Endothelial cell (in vitro differentiated cells): ENCODE results near the gene COG5. TPM values are rescaled to one million over a fixed set of nuclear protein-coding genes. Genes with fewer than 3 reads are reported as not detected.

Experiments
- DNase-seq: peaks from one replicate; pipeline ENCODE4 v3.0.0; 2021; ENCODE audit warnings: low spot score
- H3K27ac Mint-ChIP-seq: one replicate; pipeline ENCODE4 v1.8.0; 2021; ENCODE audit warnings: mixed read lengths, inconsistent platforms; ENCODE audit not compliant: unreplicated experiment
- H3K27me3 Mint-ChIP-seq: one replicate; pipeline ENCODE4 v1.8.0; 2021; ENCODE audit warnings: mild to moderate bottlenecking, moderate library complexity, mixed read lengths, inconsistent platforms; ENCODE audit not compliant: unreplicated experiment
- H3K36me3 Mint-ChIP-seq: one replicate; pipeline ENCODE4 v1.8.0; 2021; ENCODE audit warnings: mild to moderate bottlenecking, low read depth, mixed read lengths, inconsistent platforms; ENCODE audit not compliant: unreplicated experiment
- H3K4me1 Mint-ChIP-seq: one replicate; pipeline ENCODE4 v1.8.0; 2021; ENCODE audit warnings: mild to moderate bottlenecking, mixed read lengths, inconsistent platforms; ENCODE audit not compliant: unreplicated experiment
- H3K4me3 Mint-ChIP-seq: one replicate; pipeline ENCODE4 v1.8.0; 2021; ENCODE audit warnings: mild to moderate bottlenecking, mixed read lengths, inconsistent platforms; ENCODE audit not compliant: unreplicated experiment
- H3K9me3 Mint-ChIP-seq: one replicate; pipeline ENCODE4 v1.8.0; 2021; ENCODE audit warnings: mixed read lengths, inconsistent platforms; ENCODE audit not compliant: unreplicated experiment
- CTCF ChIP-seq: fragments of 200-600 bp; sonication (generic); IDR thresholded peaks from one replicate; pipeline ENCODE4 v1.5.0; 2021; ENCODE audit warnings: antibody characterized with exemption; ENCODE audit not compliant: unreplicated experiment
- total RNA-seq: library from RNA; stranded (reverse); fragmentation: NEBNext Ultra II Directional; extraction: Animal tissue kit (Norgen Biotek cat#: 25700); gene quantifications from one replicate; pipeline ENCODE4 v1.2.1, GENCODE V29; 2021; ENCODE audit not compliant: unreplicated experiment

Gene COG5
- total RNA-seq, 1 donor from 2014 or later = 26.7 TPM

- H3K9me3 Mint-ChIP-seq = no peaks in the 10 kb centered on the region
- no peaks in the 10 kb centered on the region for H3K36me3 Mint-ChIP-seq
- no peak overlapping the region for H3K27ac Mint-ChIP-seq
- TF ChIP-seq CTCF = no peak
- DNase-seq = no peak
- H3K4me3 Mint-ChIP-seq = no peak overlapping the region
- H3K27me3 Mint-ChIP-seq = no peaks in the 10 kb centered on the region
- peaks cover 12% of the 10 kb centered on the region for H3K4me1 Mint-ChIP-seq
Measured at GRCh38 chr7:107302250-107302847, 261.4 kb downstream of the COG5 start.

GRCh38 chr7:107294182-107294581 is 269.5 kb downstream of the COG5 start:
- no peak overlapping the region for H3K27ac Mint-ChIP-seq
- H3K4me3 Mint-ChIP-seq = no peak overlapping the region
- no peaks in the 10 kb centered on the region for H3K9me3 Mint-ChIP-seq
- H3K36me3 Mint-ChIP-seq = no peaks in the 10 kb centered on the region
- no peaks in the 10 kb centered on the region for H3K4me1 Mint-ChIP-seq
- DNase-seq = no peak
- peaks cover 3% of the 10 kb centered on the region for H3K27me3 Mint-ChIP-seq
- TF ChIP-seq CTCF = no peak

- no peaks in the 10 kb centered on the region for H3K9me3 Mint-ChIP-seq
Measured at GRCh38 chr7:107292591-107292990, 271.1 kb downstream of the COG5 start.

GRCh38 chr7:107291434-107291833 is 272.3 kb downstream of the COG5 start:
- DNase-seq = no peak
- Mint-ChIP-seq H3K4me3 (no peak overlapping the region), H3K27ac (no peak overlapping the region), H3K27me3 (peaks cover 3% of the 10 kb centered on the region), H3K36me3 (no peaks in the 10 kb centered on the region), H3K4me1 (no peaks in the 10 kb centered on the region), H3K9me3 (no peaks in the 10 kb centered on the region)
- TF ChIP-seq CTCF = no peak

More at GRCh38 chr7:107292591-107292990, 271.1 kb downstream of the COG5 start:
- TF ChIP-seq CTCF = no peak
- no peak for DNase-seq
- Mint-ChIP-seq H3K4me1 (no peaks in the 10 kb centered on the region), H3K36me3 (no peaks in the 10 kb centered on the region), H3K4me3 (no peak overlapping the region), H3K27me3 (peaks cover 3% of the 10 kb centered on the region), H3K27ac (no peak overlapping the region)

GRCh38 chr7:107286751-107287621 is 276.7 kb downstream of the COG5 start:
- no peaks in the 10 kb centered on the region for H3K4me1 Mint-ChIP-seq

More at GRCh38 chr7:107286751-107287621, 276.7 kb downstream of the COG5 start:
- TF ChIP-seq CTCF = no peak
- H3K4me3 Mint-ChIP-seq = no peak overlapping the region
- no peak overlapping the region for H3K27ac Mint-ChIP-seq
- H3K27me3 Mint-ChIP-seq = no peaks in the 10 kb centered on the region
- H3K9me3 Mint-ChIP-seq = no peaks in the 10 kb centered on the region
- H3K36me3 Mint-ChIP-seq = no peaks in the 10 kb centered on the region
- DNase-seq = no peak
